K562 (cell line): Measurements from ENCODE around the gene CNKSR3. TPM values are rescaled to one million over a fixed set of nuclear protein-coding genes. Genes with fewer than 3 reads are reported as not detected.

Source experiments
- IFI16 ChIP-seq: fragments of 250-450 bp; sonication (Bioruptor Pico); IDR thresholded peaks from 2 replicates; pipeline ENCODE4 v2.1.2; 2022; ENCODE audit warnings: mild to moderate bottlenecking, inconsistent platforms
- MEF2A ChIP-seq: IDR thresholded peaks from 2 replicates; pipeline ENCODE4 v1.6.1; 2011; ENCODE audit warnings: low read depth, mild to moderate bottlenecking, low read length, moderate library complexity; ENCODE audit not compliant: control insufficient read depth
- SIRT6 ChIP-seq: IDR thresholded peaks from one replicate; pipeline ENCODE4 v1.6.1; 2012; ENCODE audit warnings: low read depth, mild to moderate bottlenecking, control low read depth, inconsistent platforms, low read length, moderate library complexity
- SIX5 ChIP-seq, 2 experiments: IDR thresholded peaks; 2 replicates each; pipeline ENCODE4 v1.6.1; 2011; ENCODE audit warnings: low read length in 2 of 2, borderline replicate concordance in 1 of 2, low read depth in 1 of 2, mild to moderate bottlenecking in 1 of 2, moderate library complexity in 1 of 2; ENCODE audit not compliant: insufficient read depth in 1 of 2
- THRAP3 ChIP-seq: fragments of 450-650 bp; IDR thresholded peaks from 2 replicates; pipeline ENCODE4 v1.6.1; 2016; ENCODE audit warnings: mild to moderate bottlenecking, inconsistent platforms, borderline replicate concordance
- ZMIZ1 ChIP-seq, 2 experiments: fragments of 150-350 bp in 1 of 2; IDR thresholded peaks; 2 replicates each; pipeline ENCODE4 v1.6.1; 2012 to 2016; ENCODE audit warnings: low read depth in 2 of 2, low read length in 2 of 2, mild to moderate bottlenecking in 1 of 2, moderate library complexity in 1 of 2
- ZNF143 ChIP-seq: sonication (generic); formaldehyde crosslinking; IDR thresholded peaks from 2 replicates; pipeline ENCODE4 v1.9.0; 2022; ENCODE audit warnings: mild to moderate bottlenecking, missing genetic modification reagents
- ZNF318 ChIP-seq, 2 experiments: fragments of 450-650 bp; IDR thresholded peaks; 2 replicates each; pipeline ENCODE4 v1.6.1; 2016; ENCODE audit warnings: mild to moderate bottlenecking in 2 of 2, borderline replicate concordance in 1 of 2, low read depth in 1 of 2, moderate library complexity in 1 of 2
- ZNF384 ChIP-seq: IDR thresholded peaks from 2 replicates; pipeline ENCODE4 v1.6.1; 2012; ENCODE audit warnings: low read depth, low read length, improper control_type of control experiment
- ZNF57 ChIP-seq: fragments of 450-650 bp; formaldehyde crosslinking; IDR thresholded peaks from 2 replicates; pipeline ENCODE4 v1.4.0; 2020; ENCODE audit warnings: mild to moderate bottlenecking, moderate library complexity
- polyA plus RNA-seq, 8 experiments: library from polyadenylated mRNA; depleted of rRNA in 4 of 8; stranded (reverse) in 5 of 8; unstranded in 3 of 8; fragments of >200 nt; fragmentation: Nextera tagmentation in 2 of 8; fragmentation: Illumina TruSeq in 1 of 8; extraction: Ambion mirVana in 2 of 8; extraction: Trizol in 1 of 8; gene quantifications; 2 replicates each; pipeline versions ENCODE4 v1.2.1 to v1.2.3, GENCODE V29; 2011 to 2014; ENCODE audit warnings: inconsistent platforms in 1 of 8, missing spikeins in 1 of 8
- total RNA-seq, 7 experiments: library from RNA; depleted of rRNA in 6 of 7; stranded (reverse); fragments of >200 nt in 6 of 7; fragmentation: Illumina TruSeq in 2 of 7; extraction: Trizol in 2 of 7; gene quantifications; 2 replicates each; pipeline versions ENCODE4 v1.2.1 to v1.2.3, GENCODE V29; 2011 to 2021; ENCODE audit warnings: low replicate concordance in 1 of 7
- TF ChIP-seq, protein P1 (sequence below): sonication (generic); formaldehyde crosslinking; IDR thresholded peaks from 2 replicates; pipeline ENCODE4 v1.8.0; 2022; ENCODE audit warnings: mild to moderate bottlenecking, missing genetic modification reagents

CNKSR3 gene
- total and polyA plus RNA-seq, 9 of the 15 experiments (the other 6 are each of a cell fraction or from before 2014, with no cell fraction given) = 4.5 to 29.6 (median 9.5) TPM

DNA sequence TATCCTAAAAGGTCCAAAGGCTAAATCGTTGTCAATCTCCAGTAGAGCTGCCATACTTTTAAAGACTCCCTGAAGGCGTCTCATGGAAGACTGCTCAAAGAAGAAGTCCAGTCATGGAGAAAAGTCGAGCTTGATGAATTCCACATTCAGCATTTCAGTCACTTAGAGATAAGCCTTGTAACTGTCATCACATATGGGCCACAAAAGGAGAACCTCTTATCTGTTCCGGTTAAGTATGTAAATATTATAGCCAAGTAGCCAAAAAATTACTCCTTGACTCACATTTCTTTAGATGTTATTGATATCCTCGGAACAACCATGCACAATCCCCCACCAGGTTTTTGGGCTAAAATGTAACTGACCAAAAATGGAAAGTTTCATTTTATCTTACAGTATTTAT lies 9.8 kb upstream of the CNKSR3 start (continued):
- TF ChIP-seq ZNF318 (IDR thresholded peaks at IDR 0.05; ENCODE audit: borderline replicate concordance in 1 of 2, low read depth in 1 of 2) (no peak), SIRT6 (no peak), THRAP3 (no peak), ZNF143 (CRISPR knock-in tag) (no peak), ZNF384 (no peak), IFI16 (CRISPR knock-in tag) (no peak), MEF2A (no peak), SIX5 (IDR thresholded peaks at IDR 0.05; ENCODE audit: borderline replicate concordance in 1 of 2, insufficient read depth in 1 of 2, low read depth in 1 of 2, low read length in 2 of 2) (no peak), ZMIZ1 (IDR thresholded peaks at IDR 0.05; ENCODE audit: low read depth in 2 of 2, low read length in 2 of 2) (0 out of 4 replicates have a peak, but pooled peaks of 1 of the 2 experiments have one; percentile 28), ZNF57 (CRISPR knock-in tag) (no peak)
- TF ChIP-seq, protein P1, sequence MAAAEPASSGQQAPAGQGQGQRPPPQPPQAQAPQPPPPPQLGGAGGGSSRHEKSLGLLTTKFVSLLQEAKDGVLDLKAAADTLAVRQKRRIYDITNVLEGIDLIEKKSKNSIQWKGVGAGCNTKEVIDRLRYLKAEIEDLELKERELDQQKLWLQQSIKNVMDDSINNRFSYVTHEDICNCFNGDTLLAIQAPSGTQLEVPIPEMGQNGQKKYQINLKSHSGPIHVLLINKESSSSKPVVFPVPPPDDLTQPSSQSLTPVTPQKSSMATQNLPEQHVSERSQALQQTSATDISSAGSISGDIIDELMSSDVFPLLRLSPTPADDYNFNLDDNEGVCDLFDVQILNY (CRISPR knock-in tag) = no peak
